HPDE6-E6E7 (cell line): ENCODE results near the gene PROZ.

ENCODE experiments used
- DNase-seq: peaks from one replicate; pipeline ENCODE4 v3.0.0; 2011; ENCODE audit warnings: missing footprints; ENCODE audit errors: extremely low spot score

PROZ gene

DNA sequence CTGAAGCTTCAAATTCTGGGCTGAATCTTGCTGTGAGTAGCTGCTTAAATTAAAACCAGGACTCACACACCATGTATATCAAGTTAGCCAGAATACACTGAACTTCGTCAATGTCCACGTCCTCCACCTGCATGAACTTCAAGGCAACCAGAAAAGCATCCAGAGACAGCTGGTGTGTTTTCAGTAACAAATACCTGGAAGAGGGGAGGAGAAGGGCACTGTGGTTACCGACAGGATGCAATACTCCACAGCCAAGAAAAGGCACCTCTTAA, 20.4 kb downstream of the PROZ start:
- no peak for DNase-seq

DNA sequence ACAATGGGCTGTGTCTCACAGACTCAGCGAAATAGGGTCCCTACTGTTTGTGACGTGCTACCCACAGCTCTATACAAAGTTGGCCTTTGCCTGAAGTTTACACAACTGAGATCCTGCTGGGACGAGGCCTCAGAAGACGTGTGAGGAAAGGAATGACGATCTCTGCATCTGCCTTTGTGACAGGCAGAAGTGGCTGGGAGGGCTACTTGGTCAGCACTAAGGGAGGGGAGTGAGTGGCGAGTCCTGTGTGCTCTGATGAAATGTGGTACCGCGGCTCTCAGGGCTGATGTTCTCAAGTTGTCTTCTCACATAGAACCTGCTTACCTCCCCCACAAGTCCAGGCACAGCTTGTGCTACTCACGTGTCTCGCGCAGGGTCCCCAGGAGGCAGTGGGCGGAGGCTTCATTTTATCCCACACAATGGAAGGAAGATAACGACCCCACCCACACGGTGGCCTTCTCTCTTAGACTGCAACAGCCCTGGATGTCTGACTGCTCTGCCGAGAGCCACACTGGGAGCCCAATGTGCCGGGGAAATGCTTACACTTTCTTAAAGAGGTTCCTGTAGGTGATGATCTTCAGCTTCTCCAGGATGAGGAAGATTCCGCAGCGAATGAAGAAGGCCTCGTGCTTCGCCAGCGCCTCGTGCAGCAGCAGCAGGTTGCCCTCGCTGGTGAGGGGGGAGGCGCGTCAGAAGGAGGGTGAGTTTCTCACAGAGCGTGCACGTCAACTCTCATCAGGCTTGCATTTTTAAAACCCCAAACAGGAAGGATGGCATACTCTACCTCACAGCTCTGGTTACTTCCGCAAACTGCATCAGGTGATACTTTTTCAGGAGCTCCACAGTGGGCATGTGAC, 21.2 kb downstream of the PROZ start:
- no peak for DNase-seq

DNA sequence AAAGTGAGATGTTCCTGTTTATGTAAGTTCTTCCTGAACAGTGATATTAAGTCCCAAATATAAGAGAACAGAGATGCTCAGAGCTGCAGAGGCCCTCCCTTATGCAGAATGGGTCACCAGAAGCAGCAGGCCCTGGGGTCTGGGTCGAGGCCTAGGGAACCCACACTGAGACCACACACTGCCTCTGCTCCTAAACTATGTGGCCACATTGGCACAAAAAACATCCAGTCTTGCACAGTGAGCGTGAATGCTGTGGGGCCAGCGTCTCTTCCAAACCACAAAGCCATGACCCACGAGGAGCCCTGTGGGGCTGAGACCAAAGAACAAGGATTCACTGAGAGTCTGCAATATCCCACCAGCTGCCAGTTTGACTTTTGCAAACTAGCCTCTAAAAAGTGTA, 23.6 kb downstream of the PROZ start:
- DNase-seq, result no peak

DNA sequence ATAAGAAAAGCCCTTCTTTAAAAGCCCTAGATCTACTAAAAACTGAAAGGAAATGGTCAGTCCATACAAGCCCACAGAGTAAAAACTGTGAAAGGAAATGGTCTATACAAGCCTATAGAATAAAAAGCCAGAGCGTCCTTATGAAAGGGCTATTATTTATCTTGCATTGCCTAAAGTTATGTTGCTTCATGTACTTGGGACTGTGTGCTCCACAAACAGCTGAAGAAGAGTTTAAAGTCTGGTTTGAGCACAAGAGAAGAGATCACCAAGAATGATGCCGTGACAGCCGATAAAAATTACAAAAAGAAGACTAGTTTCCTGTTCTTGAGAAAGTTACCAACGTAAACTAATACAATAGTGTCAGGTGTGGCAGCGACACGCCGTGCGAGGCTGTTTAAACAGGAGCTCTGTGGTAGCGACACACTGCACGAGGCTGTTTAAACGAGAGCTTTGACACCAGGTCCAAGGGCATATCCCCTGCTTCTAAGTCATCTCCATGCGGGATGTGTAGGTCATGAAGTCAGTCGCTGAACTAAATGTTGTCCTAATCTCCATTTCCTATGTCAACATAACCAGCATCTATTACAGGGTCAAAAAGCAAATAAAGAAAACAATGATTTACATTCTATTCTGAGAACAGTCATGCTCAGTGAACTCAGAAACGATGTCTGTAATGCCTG, 25.1 kb downstream of the PROZ start:
- DNase-seq, result no peak

DNA sequence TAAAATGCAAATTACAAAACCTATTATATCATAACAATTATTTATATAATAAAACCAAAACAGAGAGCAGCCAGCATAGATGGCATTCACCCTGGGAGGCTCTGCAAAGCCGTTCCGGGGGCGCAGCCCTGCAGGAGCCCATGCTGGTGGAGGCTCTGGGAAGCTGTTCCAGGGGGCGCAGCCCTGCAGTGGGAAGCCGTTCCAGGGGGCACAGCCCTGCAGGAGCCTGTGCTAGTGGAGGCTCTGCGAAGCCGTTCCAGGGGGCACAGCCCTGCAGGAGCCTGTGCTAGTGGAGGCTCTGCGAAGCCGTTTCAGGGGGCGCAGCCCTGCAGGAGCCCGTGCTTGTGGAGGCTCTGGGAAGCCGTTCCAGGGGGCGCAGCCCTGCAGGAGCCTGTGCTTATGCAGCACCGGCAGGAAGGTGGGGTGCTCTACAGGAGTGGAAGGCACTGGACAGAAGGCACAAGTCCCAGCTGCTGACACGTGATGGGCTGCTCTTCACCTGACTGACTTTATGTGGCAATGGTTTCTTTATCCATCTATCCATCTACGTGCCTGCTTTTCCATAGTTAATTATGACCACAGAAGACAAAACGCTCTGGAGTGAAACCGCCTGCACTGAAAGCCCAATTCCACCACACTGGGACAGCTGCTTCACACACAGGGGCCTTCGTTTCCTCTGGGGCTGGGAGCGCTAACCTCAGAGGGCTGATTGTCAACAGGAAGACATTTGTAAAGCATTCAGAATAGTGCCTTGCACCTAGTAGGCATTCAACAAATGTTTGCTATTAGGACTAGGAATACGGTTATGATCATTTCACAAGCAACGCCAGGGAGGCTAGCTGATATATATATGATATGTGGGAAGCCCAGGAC, 26.4 kb downstream of the PROZ start:
- no peak for DNase-seq

DNA sequence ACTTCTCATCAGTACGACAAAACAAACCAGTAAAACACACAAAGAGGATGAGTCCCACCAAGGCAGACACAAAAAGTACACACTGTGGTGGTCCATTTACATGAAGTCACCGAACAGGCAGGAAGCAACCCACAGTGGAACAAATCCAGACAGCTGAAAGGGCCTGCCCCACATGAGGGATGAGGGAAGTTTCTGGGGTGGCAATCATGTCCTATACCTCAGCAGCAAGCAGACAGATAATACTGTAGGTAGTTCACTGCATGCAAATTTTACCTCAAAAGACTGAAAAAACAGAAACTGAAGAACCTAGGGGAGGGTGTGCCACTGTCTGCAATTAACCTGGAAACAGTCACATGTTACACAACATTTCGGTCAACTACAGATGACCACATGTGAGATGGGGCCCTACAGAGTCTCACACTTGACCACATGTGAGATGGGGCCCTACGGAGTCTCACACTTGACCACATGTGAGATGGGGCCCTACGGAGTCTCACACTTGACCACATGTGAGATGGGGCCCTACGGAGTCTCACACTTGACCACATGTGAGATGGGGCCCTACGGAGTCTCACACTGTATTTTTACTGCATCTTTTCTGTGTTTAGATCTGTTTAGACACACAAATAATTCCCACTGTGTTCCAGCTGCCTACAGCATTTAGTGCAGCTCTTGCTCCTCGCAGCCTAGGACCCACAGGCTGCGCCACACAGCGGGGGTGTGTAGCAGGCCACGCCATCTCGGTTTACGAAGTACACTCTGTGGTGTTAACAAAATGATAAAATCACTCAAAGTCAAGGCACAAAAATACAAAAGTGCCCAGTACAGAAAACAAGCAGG, 27.8 kb downstream of the PROZ start:
- DNase-seq, result no peak

DNA sequence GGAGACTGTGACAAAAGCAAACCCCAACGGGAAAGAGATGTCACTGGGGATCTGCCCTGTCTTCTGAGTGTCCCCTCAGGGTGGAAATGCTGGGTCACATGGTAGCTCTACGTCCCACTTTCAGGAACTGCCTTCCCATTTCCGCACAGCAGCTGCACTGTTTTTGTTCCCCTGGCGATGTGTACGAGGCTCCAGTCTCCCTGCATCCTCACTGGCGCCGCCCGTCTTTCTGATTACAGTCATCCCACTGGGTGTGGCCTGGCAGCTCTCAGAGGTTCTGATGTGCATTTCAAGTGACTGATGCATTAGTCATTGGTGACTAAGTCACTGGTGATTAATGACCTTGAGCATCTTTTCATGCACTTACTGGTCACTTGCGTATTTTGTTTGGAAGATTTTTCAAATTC, 28.8 kb downstream of the PROZ start:
- peak; percentile 99 for DNase-seq

DNA sequence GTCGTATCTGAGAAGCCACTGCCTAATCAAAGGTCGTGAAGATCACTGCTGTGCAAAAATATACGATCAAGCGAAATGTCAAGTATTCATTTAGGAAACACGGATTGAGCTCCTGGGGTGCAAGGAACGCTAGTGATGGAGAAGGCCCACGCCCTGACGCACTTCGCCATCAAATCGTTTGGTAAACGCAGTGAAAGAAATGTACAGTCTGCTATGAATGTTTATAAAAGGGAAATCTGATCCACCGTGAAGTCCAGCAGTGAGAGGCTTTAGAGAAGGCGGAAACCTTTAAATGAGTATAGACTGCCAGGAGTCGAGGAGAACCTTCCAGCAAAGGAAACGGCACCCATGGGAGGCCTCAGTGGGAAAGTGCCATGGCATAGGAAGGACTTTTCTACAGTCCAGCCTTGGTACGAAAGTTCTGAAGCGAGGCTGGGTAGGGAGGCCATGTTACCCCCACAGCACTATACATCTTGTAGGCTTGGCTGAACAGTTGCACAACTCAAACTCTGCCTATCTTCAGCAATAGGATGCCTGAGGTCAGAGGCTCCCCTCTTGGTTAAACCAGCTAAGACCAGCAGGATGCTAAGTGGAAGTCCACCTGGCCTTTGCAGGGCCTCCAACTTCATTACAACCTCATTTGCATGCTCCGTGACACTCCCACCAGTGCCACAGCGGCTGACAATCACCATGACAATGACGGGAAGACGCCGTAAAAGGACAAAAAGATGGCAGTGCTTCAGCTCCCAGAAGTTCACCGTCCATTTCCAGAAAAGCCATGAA, 29.6 kb downstream of the PROZ start:
- DNase-seq, result no peak

DNA sequence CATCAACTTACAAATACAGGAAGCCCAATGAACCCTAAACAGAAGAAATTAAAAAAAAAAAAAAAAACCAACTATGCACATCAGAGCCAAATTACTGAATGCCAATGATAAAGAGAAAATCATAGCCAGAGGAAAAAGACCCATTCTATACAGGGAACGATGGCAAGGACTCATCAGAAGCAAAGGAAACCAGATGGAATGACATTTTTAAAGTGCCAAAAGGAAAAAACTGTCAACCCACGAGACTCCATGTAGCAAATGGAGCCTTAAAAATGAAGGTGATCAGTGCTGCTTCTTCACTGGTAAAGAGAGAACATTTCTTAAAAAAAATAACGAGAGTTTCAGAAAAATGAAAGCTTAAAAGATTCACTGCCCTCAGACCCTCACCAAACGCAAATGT, 31.7 kb downstream of the PROZ start:
- no peak for DNase-seq

DNA sequence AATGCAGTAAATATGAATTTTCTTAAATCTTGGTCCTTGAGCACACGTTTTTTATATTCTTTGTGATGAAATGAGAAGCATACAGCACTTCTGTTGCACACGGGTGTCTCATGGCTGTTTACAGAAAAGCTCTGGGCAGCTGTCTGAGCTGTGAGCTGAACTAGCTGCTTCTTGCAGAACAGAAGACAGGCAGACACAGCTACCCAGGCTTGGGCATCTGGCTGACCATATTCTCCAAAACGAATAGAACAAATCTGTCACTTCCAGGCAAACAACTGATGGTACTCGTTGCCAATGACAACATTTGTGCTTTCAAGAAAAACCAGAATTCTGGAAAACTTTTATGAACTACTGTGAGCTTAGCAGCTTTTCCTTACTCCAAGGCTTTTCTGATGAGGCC, 33.8 kb downstream of the PROZ start:
- no peak for DNase-seq

DNA sequence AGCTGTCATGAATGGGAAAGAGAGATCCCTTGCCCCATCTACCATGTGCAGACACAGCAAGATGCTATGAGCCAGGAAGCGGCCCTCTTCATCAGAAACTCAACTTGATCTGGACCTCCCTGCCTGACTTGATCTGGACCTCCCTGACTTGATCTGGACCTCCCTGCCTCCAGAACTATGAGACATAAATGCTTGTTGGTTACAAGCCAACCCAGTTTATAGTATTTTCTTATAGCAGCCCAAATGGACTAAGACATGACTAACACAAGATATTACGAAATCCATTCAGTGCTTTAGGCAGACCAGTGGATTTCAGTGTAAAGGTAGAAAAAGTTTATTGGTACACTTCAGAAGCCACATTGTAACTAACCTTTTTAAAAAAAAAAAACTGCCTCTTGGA, 34.5 kb downstream of the PROZ start:
- no peak for DNase-seq

DNA sequence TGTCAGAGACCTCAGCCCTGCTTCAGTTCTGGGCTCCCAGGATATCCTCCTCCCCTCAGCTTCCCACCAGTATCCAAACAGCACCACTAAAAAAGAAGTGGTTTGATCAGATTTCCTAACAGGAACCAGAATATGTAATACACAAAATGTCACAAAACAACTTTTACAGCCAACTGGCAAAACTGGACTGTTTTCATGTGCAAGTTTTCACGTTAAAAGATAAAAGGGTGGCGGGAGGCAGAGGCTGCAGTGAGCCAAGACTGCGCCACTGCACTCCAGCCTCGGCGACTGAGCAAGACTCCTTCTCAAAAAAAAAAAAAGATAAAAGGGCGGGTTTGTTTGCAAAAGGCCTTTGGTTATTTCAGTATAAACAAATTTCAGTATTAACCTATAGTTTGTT, 36.9 kb downstream of the PROZ start:
- DNase-seq, result no peak

DNA sequence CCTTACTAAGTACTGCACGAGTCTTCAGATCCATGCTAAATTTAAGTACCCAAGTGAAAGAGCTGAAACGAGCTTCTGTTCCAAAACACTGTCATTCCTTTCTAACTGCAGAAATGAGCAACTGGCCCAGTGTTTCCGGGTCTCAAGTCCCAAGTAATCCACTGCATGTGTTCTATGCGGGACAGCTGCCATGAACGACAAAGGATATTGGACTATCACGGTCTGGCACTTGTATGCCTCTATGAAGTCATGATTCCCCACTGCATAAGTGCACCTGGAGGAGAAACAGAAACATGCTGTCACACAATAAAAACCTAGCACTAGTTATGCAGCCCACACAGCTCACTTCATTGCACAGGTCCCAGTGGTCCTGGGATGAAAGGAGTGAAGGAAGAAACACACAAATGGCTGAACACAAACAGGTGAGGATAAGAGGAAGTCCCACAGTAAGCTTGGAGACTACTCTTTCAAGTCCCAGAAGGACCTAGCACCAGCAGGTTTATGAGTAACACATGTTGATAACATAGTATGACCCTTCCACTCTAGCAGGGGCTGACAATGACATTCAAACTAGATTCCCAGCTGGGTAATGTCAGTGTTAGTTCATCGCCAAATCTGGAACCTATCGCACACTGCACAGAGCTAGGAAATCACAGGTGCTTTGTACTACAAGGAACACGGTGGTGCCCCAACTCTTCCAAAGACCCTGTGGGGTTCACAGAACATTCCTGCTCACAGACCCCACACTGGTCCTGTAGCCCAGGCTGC, 38.7 kb downstream of the PROZ start:
- DNase-seq, result no peak

DNA sequence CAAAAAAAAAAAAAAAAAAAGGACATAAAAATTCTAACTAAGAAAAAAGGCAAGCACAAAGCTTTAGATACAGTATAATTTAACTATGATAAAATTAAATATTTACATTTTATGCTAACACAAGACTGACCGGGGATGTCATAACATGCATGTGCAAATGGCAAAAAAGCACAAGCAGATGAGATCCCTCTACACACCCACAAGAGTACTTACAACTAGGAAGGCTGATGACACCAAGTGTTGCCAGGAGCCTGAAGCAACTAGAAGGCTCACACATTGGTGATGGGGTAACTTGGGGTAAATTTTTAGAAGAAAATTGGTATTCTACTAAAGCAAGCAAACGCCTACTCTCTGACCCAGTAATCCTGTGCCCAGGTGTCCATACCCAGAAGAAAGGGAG, 43.4 kb downstream of the PROZ start:
- no peak for DNase-seq

DNA sequence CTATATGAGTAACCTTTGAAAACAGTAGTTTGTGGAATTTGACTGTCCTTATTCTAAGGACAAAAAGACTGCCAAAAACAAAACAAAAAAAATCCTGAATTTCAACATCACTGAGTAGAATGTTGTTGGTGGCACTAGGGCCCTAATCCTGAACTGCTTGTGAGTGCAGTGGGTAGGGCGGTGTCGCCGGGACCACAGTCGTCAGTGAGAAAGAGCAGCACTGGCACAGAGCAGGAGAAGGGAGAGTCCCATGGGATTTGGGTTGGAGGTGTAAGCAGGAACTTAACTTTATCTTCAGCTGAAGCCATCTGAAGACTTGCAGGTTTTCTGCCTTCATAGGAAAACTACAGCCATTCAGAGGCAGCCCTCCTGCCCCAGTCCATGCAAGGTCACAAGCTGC, 44.5 kb downstream of the PROZ start:
- no peak for DNase-seq

DNA sequence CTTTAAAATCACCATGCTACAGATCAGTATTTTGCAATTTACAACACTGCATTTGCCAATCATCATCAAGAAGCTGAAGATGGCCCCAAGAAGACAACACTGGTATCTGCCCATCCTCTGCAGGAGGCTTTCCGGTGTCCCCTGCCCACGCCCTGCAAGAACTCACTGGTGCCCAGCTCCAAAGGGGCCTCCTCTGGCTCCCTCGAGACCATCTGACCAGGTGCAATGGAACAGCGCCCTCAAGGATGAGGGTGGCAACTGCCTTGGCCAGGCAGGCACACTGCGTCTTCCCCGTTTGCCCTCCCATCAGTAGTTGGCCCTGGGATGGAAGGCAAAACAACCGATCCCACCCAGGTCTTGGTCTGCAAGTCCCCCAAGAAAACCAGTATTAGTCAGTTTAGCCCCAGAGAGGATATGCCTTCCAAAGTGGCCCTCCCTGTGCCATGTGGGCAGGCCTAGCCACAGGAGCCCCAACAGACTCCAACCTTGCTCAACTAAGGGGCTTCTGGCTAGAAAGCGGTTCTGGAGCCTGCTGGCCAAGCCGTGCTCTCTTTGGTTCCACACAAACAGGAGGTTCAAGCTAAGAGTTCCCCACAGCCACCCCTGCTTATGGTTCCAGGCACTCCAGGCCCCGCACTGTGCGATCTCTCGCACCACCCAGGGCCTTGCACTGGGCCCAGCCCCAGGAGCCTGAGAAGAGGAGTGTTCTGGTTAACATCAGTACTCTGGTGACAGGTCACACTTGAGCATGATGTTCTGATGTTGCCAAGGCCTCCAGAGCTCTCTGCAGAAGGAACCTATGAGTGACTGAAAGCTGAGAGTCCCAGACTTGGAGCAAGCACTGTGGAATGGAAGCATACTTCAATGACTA, 45.3 kb downstream of the PROZ start:
- DNase-seq, result no peak

DNA sequence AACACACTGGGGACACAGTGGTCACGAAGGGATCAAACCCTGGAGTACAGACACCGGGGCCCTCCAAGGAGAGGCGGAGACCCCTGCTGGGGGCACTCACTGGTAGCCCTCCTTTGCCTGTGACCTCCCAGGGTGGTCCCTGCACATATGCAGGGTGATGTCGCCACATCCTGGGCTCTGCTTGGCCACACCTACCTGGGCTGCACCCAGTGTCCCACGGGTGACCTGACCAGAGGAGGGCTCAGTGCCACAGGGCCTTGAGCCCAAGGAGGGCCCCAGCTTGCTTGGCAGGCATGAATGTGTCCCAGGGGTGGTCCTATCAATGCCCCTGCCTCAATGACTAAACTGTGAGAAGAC, 45.9 kb downstream of the PROZ start:
- no peak for DNase-seq

DNA sequence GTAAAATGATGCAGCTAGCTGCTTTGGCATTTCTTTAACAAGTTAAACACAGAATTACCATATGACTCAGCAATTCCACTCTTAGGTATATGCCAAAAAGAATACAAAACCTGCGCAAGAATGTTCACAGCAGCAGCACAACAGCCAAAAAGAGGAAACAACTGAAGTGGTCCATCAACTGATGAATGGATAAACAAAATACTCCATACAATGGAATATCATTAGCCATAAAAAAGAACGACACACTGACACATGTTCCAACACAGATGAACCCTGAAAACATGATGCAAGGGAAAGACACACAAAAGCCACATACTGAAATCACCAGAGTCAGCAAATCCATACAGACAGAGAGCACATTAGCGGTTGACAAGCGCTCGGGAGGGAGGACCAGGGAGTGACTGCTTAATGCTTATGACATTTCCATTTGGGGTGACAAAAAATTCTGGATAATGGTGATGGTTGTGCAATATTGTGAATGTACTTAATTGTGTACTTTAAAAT, 47.0 kb downstream of the PROZ start:
- no peak for DNase-seq

DNA sequence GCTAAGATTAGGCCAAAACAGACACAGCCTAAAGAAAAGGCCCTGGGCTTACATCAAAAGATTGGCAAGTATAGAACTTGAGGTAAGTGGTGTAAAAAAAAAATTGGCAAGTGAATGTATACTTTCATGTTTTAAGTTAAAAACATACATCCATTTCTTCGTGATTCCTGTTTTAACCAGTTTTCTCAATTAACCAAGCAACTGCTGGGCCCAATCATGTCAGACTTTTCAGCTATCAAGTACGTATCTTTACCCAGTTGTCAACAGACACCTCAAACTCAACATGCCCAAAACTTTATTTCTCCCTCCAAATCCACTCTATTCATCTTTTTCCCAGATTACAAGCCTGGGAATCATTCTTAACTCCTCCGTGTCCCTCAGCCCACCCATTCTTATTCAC, 49.0 kb downstream of the PROZ start:
- no peak for DNase-seq
